Uterus (tissue), 4 donors: ENCODE data around the gene GLS. TPM values are rescaled to one million over a fixed set of nuclear protein-coding genes. Genes with fewer than 3 reads are reported as not detected.

Source experiments
- DNase-seq, 2 donors: peaks; one replicate each; pipeline ENCODE4 v3.0.0-alpha.2; 2019 to 2020
- H3K27ac ChIP-seq, 2 donors: fragments of 200-600 bp; sonication (generic); 1 replicate in 1 of 2; 2 replicates in 1 of 2; pipeline ENCODE4 v1.5.1; 2016 to 2018
- H3K27me3 ChIP-seq, 2 donors: fragments of 200-600 bp; sonication (generic); one replicate each; pipeline ENCODE4 v1.5.1; 2018 to 2019; ENCODE audit warnings: control low read depth in 1 of 2
- H3K36me3 ChIP-seq, 2 donors: fragments of 200-600 bp; sonication (generic); one replicate each; pipeline ENCODE4 v1.5.1; 2019; ENCODE audit warnings: control low read depth in 1 of 2
- H3K4me1 ChIP-seq, 2 donors: fragments of 200-600 bp; sonication (generic); one replicate each; pipeline ENCODE4 v1.5.1; 2018 to 2019; ENCODE audit warnings: control low read depth in 1 of 2
- H3K4me3 ChIP-seq, 2 donors: fragments of 200-600 bp; sonication (generic); 1 replicate in 1 of 2; 2 replicates in 1 of 2; pipeline ENCODE4 v1.5.1; 2018 to 2019; ENCODE audit warnings: mild to moderate bottlenecking in 1 of 2
- H3K9me3 ChIP-seq, 2 donors: fragments of 200-600 bp; sonication (generic); one replicate each; pipeline ENCODE4 v1.5.1; 2019; ENCODE audit warnings: control low read depth in 1 of 2
- CTCF ChIP-seq, 4 experiments: fragments of 200-600 bp in 2 of 4; fragments of 450-650 bp in 2 of 4; sonication (generic) in 2 of 4; IDR thresholded peaks; one replicate each; pipeline ENCODE4 v1.5.1; 2016 to 2019; ENCODE audit warnings: antibody characterized with exemption in 4 of 4, mild to moderate bottlenecking in 2 of 4, moderate library complexity in 1 of 4
- POLR2A ChIP-seq, 2 donors: fragments of 450-650 bp; IDR thresholded peaks; one replicate each; pipeline ENCODE4 v1.6.1; 2016; ENCODE audit warnings: antibody characterized with exemption in 2 of 2, mild to moderate bottlenecking in 1 of 2, moderate library complexity in 1 of 2
- intact Hi-C: fragments of 100-400 bp; cut with DNase I; formaldehyde crosslinking; loops from one replicate; pipeline ENCODE4 v1.15.1; 2023; ENCODE audit warnings: low total_unique reads
- total RNA-seq, 4 donors: library from RNA; depleted of rRNA in 3 of 4; stranded (reverse); fragments of >200 nt in 3 of 4; gene quantifications; one replicate each; pipeline versions ENCODE4 v1.1.0 to v1.2.4, GENCODE V29; 2014 to 2023
- donor health status: DM: yes; HTN: yes; CAD: no.

The GLS gene
- total RNA-seq, 4 donors from 2014 or later, result 89.7 to 202 (median 156) TPM

DNA sequence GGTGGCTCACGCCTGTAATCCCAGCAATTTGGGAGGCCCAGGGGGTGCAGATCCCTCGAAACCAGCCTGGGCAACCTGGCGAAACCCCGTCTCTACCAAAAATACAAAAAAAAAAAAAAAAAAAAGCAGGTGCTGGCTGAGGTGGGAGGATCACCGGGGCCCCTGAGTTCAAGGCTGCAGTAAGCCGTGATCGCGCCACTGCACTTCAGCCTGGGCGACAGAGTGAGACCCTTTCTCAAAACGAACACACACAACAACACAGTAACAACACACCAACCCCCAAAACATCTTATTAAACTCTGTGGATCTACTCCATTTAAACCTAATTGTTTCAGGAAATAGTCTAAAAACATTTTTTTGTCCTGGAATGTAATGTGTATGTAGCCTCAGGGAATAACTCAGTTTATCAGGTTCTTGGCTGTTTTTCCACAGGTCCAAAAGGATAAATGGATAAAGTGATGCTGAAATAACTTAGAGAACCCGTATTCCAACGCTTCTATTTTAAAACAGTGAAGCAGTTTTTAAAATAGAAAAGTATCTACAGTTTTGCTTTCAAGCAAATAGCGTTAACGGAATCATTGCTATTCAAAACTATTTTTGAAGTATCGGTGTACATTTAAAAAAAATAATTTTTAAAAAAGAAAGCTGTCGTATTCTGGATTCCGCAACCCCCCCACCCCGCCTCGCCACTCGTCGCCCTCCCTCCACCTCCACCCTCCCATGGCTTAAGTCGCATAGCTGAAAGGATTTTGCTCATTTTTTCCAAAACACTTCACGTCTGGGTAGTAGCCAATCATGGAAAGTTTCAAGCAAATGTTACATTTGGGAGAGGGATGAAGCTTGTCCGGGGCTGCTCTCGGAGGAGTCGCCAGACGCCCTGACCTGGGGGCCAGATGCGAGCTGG lies 895 bp upstream of the GLS start:
- no peak for DNase-seq
- TF ChIP-seq CTCF (IDR thresholded peaks at IDR 0.05), result no peak
- TF ChIP-seq POLR2A (IDR thresholded peaks at IDR 0.05), result no peak
- intact Hi-C loops, result no loop called here
- H3K27me3 ChIP-seq, result no peaks in the 10 kb centered on the region
- H3K27ac ChIP-seq, result peak overlapping the region; percentile 95 to 99
- H3K4me1 ChIP-seq, result no peaks in the 10 kb centered on the region
- H3K9me3 ChIP-seq, result no peaks in the 10 kb centered on the region
- H3K36me3 ChIP-seq, result no peaks in the 10 kb centered on the region
- H3K4me3 ChIP-seq, result peak overlapping the region; percentile 80 to 85

DNA sequence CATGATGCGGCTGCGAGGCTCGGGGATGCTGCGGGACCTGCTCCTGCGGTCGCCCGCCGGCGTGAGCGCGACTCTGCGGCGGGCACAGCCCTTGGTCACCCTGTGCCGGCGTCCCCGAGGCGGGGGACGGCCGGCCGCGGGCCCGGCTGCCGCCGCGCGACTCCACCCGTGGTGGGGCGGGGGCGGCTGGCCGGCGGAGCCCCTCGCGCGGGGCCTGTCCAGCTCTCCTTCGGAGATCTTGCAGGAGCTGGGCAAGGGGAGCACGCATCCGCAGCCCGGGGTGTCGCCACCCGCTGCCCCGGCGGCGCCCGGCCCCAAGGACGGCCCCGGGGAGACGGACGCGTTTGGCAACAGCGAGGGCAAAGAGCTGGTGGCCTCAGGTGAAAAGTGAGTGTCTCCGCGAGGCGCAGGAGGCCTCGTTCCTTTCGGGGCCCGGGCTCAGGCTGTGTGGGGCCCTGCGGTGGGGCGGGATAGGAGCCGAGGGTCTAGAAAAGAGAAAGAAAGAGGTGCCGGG lies 520 bp downstream of the GLS start:
- peak overlapping the region; percentile 95 to 99 for H3K27ac ChIP-seq
- no peak for DNase-seq
- no peaks in the 10 kb centered on the region for H3K9me3 ChIP-seq
- TF ChIP-seq POLR2A (IDR thresholded peaks at IDR 0.05), result no peak
- no peak for TF ChIP-seq CTCF (IDR thresholded peaks at IDR 0.05)
- intact Hi-C loops, result no loop called here
- H3K4me3 ChIP-seq, result peak overlapping the region; percentile 80 to 85
- no peaks in the 10 kb centered on the region for H3K27me3 ChIP-seq
- no peaks in the 10 kb centered on the region for H3K4me1 ChIP-seq
- no peaks in the 10 kb centered on the region for H3K36me3 ChIP-seq

GRCh38 chr2:190881598-190882410 lies 1.2 kb downstream of the GLS start:
- no peaks in the 10 kb centered on the region for H3K36me3 ChIP-seq
- intact Hi-C loops, result no loop called here
- peak; percentile 54 to 57 for DNase-seq
- H3K27me3 ChIP-seq, result no peaks in the 10 kb centered on the region
- peak overlapping the region; percentile 95 to 99 for H3K27ac ChIP-seq
- H3K4me3 ChIP-seq, result peak overlapping the region; percentile 80 to 85
- TF ChIP-seq POLR2A (IDR thresholded peaks at IDR 0.05), result peak in 1 of 2 donors; percentile 8
- no peak for TF ChIP-seq CTCF (IDR thresholded peaks at IDR 0.05)
- no peaks in the 10 kb centered on the region for H3K9me3 ChIP-seq
- no peaks in the 10 kb centered on the region for H3K4me1 ChIP-seq

GRCh38 chr2:190882411-190882766 lies 1.8 kb downstream of the GLS start:
- TF ChIP-seq CTCF (IDR thresholded peaks at IDR 0.05), result no peak
- no peak for TF ChIP-seq POLR2A (IDR thresholded peaks at IDR 0.05)
- Histone ChIP-seq H3K4me3 (peak overlapping the region; percentile 80 to 85), H3K4me1 (no peaks in the 10 kb centered on the region), H3K36me3 (no peaks in the 10 kb centered on the region), H3K9me3 (no peaks in the 10 kb centered on the region), H3K27ac (peak overlapping the region; percentile 95 to 99), H3K27me3 (no peaks in the 10 kb centered on the region)
- intact Hi-C loops, result no loop called here
- DNase-seq, result no peak
